Mesenchymal stem cell (in vitro differentiated cells and primary cell): ENCODE measurements around the gene VAPA.

Experiments
- DNase-seq: peaks from one replicate; pipeline ENCODE4 v3.0.0-alpha.2; 2013
- H2AFZ ChIP-seq: one replicate; pipeline ENCODE4 v1.6.1; 2013; ENCODE audit warnings: low read depth, mild to moderate bottlenecking, control low read depth, inconsistent platforms, low read length, moderate library complexity
- H2AK5ac ChIP-seq: 2 replicates; pipeline ENCODE4 v1.6.1; 2013; ENCODE audit warnings: low read length, moderate library complexity, mild to moderate bottlenecking, inconsistent platforms; ENCODE audit not compliant: severe bottlenecking
- H2BK120ac ChIP-seq: one replicate; pipeline ENCODE4 v1.6.1; 2013; ENCODE audit warnings: low read depth, mild to moderate bottlenecking, inconsistent platforms, low read length, moderate library complexity
- H2BK12ac ChIP-seq, 2 experiments: one replicate each; pipeline ENCODE4 v1.6.1; 2013; ENCODE audit warnings: inconsistent platforms in 2 of 2, low read length in 2 of 2, mild to moderate bottlenecking in 2 of 2, moderate library complexity in 2 of 2, control low read depth in 1 of 2
- H2BK15ac ChIP-seq: one replicate; pipeline ENCODE4 v1.6.1; 2013; ENCODE audit warnings: mild to moderate bottlenecking, low read depth, inconsistent platforms; ENCODE audit not compliant: poor library complexity, severe bottlenecking
- H2BK5ac ChIP-seq: 2 replicates; pipeline ENCODE4 v1.6.1; 2013; ENCODE audit warnings: low read depth, mild to moderate bottlenecking, low read length, control low read depth, inconsistent platforms; ENCODE audit not compliant: poor library complexity, severe bottlenecking
- H3K14ac ChIP-seq, 2 experiments: one replicate each; pipeline ENCODE4 v1.6.1; 2013; ENCODE audit warnings: inconsistent platforms in 2 of 2, low read length in 2 of 2, control low read depth in 1 of 2, mild to moderate bottlenecking in 1 of 2, moderate library complexity in 1 of 2
- H3K18ac ChIP-seq, 2 experiments: one replicate each; pipeline ENCODE4 v1.6.1; 2013; ENCODE audit warnings: inconsistent platforms in 2 of 2, low read length in 2 of 2, control low read depth in 1 of 2, low read depth in 1 of 2, mild to moderate bottlenecking in 1 of 2
- H3K23ac ChIP-seq, 2 experiments: one replicate each; pipeline ENCODE4 v1.6.1; 2013; ENCODE audit warnings: inconsistent platforms in 2 of 2, low read length in 2 of 2, mild to moderate bottlenecking in 2 of 2, moderate library complexity in 2 of 2, control low read depth in 1 of 2
- H3K27ac ChIP-seq: 2 replicates; pipeline ENCODE4 v1.5.1; 2013; ENCODE audit warnings: mild to moderate bottlenecking, moderate library complexity, low read length, control low read depth, inconsistent platforms; ENCODE audit not compliant: poor library complexity, severe bottlenecking
- H3K27me3 ChIP-seq, 2 experiments: 2 replicates each; pipeline versions ENCODE4 v1.6.1 to v1.7.0; 2013; ENCODE audit warnings: low read length in 2 of 2, mild to moderate bottlenecking in 2 of 2, moderate library complexity in 2 of 2, control low read depth in 1 of 2, inconsistent platforms in 1 of 2; ENCODE audit not compliant: control insufficient read depth in 1 of 2, insufficient read depth in 1 of 2
- H3K36me3 ChIP-seq, 2 experiments: 2 replicates each; pipeline versions ENCODE4 v1.6.1 to v1.7.0; 2013; ENCODE audit warnings: low read length in 2 of 2, control low read depth in 1 of 2, inconsistent platforms in 1 of 2, low read depth in 1 of 2, mild to moderate bottlenecking in 1 of 2; ENCODE audit not compliant: insufficient read depth in 2 of 2, control insufficient read depth in 1 of 2
- H3K4ac ChIP-seq, 2 experiments: one replicate each; pipeline ENCODE4 v1.6.1; 2013; ENCODE audit warnings: inconsistent platforms in 2 of 2, low read length in 2 of 2, mild to moderate bottlenecking in 2 of 2, moderate library complexity in 2 of 2, control low read depth in 1 of 2, low read depth in 1 of 2
- H3K4me1 ChIP-seq: 2 replicates; pipeline ENCODE4 v1.6.1; 2013; ENCODE audit warnings: low read depth, low read length, control low read depth; ENCODE audit not compliant: control insufficient read depth, insufficient read depth
- H3K4me2 ChIP-seq: 2 replicates; pipeline ENCODE4 v1.6.1; 2013; ENCODE audit warnings: low read length, mild to moderate bottlenecking, inconsistent platforms; ENCODE audit not compliant: poor library complexity, severe bottlenecking
- H3K4me3 ChIP-seq, 2 experiments: 2 replicates each; pipeline versions ENCODE4 v1.5.1 to v1.7.0; 2013; ENCODE audit warnings: low read length in 2 of 2, mild to moderate bottlenecking in 2 of 2, control low read depth in 1 of 2, low read depth in 1 of 2; ENCODE audit not compliant: insufficient read depth in 1 of 2
- H3K79me1 ChIP-seq: replicated peaks from 2 replicates; pipeline ENCODE4 v1.6.1; 2013; ENCODE audit warnings: mild to moderate bottlenecking, control low read depth, low read length, inconsistent platforms; ENCODE audit not compliant: poor library complexity, severe bottlenecking
- H3K9ac ChIP-seq: 2 replicates; pipeline ENCODE4 v1.7.0; 2013; ENCODE audit warnings: mild to moderate bottlenecking, low read length, moderate library complexity
- H3K9me3 ChIP-seq: 2 replicates; pipeline ENCODE4 v1.7.0; 2013; ENCODE audit warnings: mild to moderate bottlenecking, low read length; ENCODE audit not compliant: control insufficient read depth
- H4K8ac ChIP-seq: one replicate; pipeline ENCODE4 v1.6.1; 2013; ENCODE audit warnings: inconsistent platforms, mild to moderate bottlenecking, low read length, moderate library complexity
- H4K91ac ChIP-seq: one replicate; pipeline ENCODE4 v1.6.1; 2013; ENCODE audit warnings: mild to moderate bottlenecking, low read length, inconsistent platforms
- WGBS: methylation state at CpG from one replicate; pipeline ENCODE4 v1.1.7; 2013; ENCODE audit warnings: mixed read lengths; 5-methylcytosine and 5-hydroxymethylcytosine counted together

The VAPA gene

DNA sequence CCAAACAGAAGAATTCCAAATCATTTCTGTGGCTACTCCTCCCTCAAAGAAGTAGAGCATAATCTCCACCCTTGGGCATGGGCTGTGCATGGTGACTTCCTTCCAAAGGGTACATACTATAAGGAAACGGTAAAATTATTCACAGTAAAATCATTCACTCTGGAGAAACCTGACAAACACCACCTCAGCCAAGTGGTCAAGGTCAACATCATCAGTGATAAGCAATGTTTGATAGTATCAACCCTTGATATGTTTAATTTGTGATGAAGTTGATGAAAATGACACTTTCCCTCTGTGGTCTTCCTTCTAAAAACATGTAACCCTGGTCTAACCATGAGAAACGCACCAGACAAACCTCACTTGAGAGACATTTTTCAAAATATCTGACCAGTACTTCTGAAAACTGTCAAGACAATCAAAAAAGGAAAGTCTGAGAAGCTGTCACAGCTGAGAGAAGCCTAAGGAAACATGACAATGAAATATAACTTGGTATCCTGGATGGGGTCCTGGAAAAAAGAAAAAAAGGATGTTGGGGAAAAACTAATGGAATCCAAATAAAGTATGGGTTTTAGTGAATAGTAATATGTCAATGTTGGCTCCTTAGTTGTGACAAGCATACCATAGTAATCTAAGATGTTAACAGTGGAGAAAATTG, 37.5 kb upstream of the VAPA start:
- Histone ChIP-seq H3K4me2 (no peak overlapping the region), H3K18ac (no peak overlapping the region), H4K8ac (no peak overlapping the region), H3K23ac (no peak overlapping the region), H3K14ac (no peak overlapping the region), H3K27ac (no peak overlapping the region), H3K79me1 (no peaks in the 10 kb centered on the region), H3K4me3 (peak overlapping the region in 1 of 2 experiments; percentile 74), H2BK12ac (no peak overlapping the region), H3K4ac (no peak overlapping the region), H3K9ac (peak overlapping the region; percentile 96), H4K91ac (no peak overlapping the region), H2AK5ac (no peak overlapping the region), H2AFZ (no peak overlapping the region), H2BK15ac (no peak overlapping the region), H2BK5ac (no peak overlapping the region), H3K4me1 (no peaks in the 10 kb centered on the region), H3K27me3 (no peaks in the 10 kb centered on the region), H3K9me3 (no peaks in the 10 kb centered on the region), H2BK120ac (no peak overlapping the region), H3K36me3 (no peaks in the 10 kb centered on the region)
- DNase-seq, result no peak
- 71% methylated on average over 1 of the region's 2 CpGs for WGBS

DNA sequence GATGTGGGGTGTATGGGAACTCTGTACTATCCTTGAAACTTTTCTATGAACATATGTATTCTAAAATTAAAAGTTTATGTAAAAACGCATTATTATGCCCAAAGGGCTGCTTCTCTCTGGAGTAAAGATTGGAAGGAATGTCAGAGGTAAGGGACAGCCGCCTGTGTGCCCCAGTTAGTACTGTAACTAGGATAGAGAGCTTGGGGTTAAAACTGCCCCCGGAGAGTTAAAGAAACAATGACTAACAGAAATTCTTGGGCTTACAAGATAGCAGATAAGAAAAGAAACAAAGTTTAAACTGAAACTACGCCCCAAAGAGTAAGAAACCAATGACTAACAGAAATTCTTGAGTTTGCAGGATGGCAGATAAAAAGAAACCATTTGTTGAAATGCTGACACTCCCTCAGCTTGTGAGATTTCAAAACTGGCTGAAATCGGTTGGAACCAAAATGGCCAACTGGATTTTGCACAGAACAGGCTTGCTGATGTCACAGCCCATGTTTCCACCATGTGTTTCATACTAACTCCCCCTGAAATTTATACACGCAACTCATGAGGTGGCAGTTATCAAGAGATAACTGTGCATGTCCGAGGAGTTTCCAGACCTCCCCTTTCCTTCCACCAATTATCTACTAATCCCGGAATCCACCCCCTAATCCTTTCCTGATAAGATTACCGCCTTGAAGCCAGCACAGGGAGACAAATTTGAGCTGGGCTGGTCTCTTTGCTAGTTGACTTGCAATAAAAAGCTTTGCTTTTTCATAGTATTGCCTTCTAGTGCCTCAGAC, 36.8 kb upstream of the VAPA start:
- H2AFZ ChIP-seq, result no peak overlapping the region
- H3K4me1 ChIP-seq, result no peaks in the 10 kb centered on the region
- peak overlapping the region in 1 of 2 experiments; percentile 77 for H2BK12ac ChIP-seq
- H3K18ac ChIP-seq, result peak overlapping the region; percentile 62 to 72
- H3K36me3 ChIP-seq, result no peaks in the 10 kb centered on the region
- DNase-seq, result peak; percentile 93
- peak overlapping the region; percentile 63 for H2BK15ac ChIP-seq
- H3K14ac ChIP-seq, result peak overlapping the region in 1 of 2 experiments; percentile 55
- H4K91ac ChIP-seq, result no peak overlapping the region
- H2AK5ac ChIP-seq, result no peak overlapping the region
- H4K8ac ChIP-seq, result peak overlapping the region; percentile 81
- peak overlapping the region in 1 of 2 experiments; percentile 74 for H3K4me3 ChIP-seq
- no peaks in the 10 kb centered on the region for H3K27me3 ChIP-seq
- no peak overlapping the region for H3K4ac ChIP-seq
- WGBS, result 12% methylated on average over 9 of the region's 9 CpGs
- H3K27ac ChIP-seq, result peak overlapping the region; percentile 79
- H3K9ac ChIP-seq, result peak overlapping the region; percentile 96
- no peak overlapping the region for H2BK5ac ChIP-seq
- H3K79me1 ChIP-seq, result no peaks in the 10 kb centered on the region
- H3K4me2 ChIP-seq, result peak overlapping the region; percentile 76
- no peak overlapping the region for H3K23ac ChIP-seq
- H3K9me3 ChIP-seq, result no peaks in the 10 kb centered on the region
- H2BK120ac ChIP-seq, result no peak overlapping the region

DNA sequence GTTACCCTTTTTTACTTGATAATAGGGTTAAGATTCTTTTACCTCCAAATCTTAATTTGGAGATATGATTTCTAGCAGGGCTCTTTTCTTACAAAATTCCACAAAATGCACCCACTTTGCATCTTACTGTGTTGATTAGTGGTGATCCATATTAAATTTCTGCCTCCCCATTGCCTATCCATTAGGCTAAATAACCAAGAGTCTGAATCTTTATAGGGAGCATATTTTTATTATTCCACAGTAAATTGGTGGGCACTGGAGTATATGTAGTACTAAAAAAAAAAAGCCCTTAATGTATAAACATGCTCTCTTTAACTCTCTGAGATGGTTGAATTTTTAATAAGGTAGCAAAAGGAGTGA, 36.2 kb upstream of the VAPA start:
- Histone ChIP-seq H2BK15ac (no peak overlapping the region), H2BK5ac (no peak overlapping the region), H3K79me1 (no peaks in the 10 kb centered on the region), H2AFZ (no peak overlapping the region), H3K27ac (no peak overlapping the region), H2BK120ac (no peak overlapping the region), H2AK5ac (no peak overlapping the region), H4K91ac (no peak overlapping the region), H3K9me3 (no peaks in the 10 kb centered on the region), H3K27me3 (no peaks in the 10 kb centered on the region), H3K18ac (no peak overlapping the region), H3K9ac (peak overlapping the region; percentile 96), H4K8ac (no peak overlapping the region), H3K4me2 (no peak overlapping the region), H3K23ac (no peak overlapping the region), H3K4ac (no peak overlapping the region), H3K4me1 (no peaks in the 10 kb centered on the region), H3K4me3 (peak overlapping the region in 1 of 2 experiments; percentile 74), H3K36me3 (no peaks in the 10 kb centered on the region), H2BK12ac (no peak overlapping the region), H3K14ac (no peak overlapping the region)
- DNase-seq, result no peak

GRCh38 chr18:9878095-9878494, 35.7 kb upstream of the VAPA start:
- Histone ChIP-seq H2BK15ac (no peak overlapping the region), H3K4me2 (no peak overlapping the region), H3K18ac (no peak overlapping the region), H3K27ac (no peak overlapping the region), H3K36me3 (no peaks in the 10 kb centered on the region), H3K27me3 (no peaks in the 10 kb centered on the region), H2AFZ (no peak overlapping the region), H3K14ac (no peak overlapping the region), H3K4ac (no peak overlapping the region), H2BK5ac (no peak overlapping the region), H3K9me3 (no peaks in the 10 kb centered on the region), H4K91ac (no peak overlapping the region), H2BK120ac (no peak overlapping the region), H3K23ac (no peak overlapping the region), H3K4me1 (no peaks in the 10 kb centered on the region), H3K9ac (peak overlapping the region; percentile 96), H4K8ac (no peak overlapping the region), H3K79me1 (no peaks in the 10 kb centered on the region), H2BK12ac (no peak overlapping the region), H2AK5ac (no peak overlapping the region), H3K4me3 (no peak overlapping the region)
- no peak for DNase-seq
- WGBS, result no CpG with 5 or more reads among the region's 1 CpG
